B cell (primary cell): Measurements from ENCODE around the gene IL6ST. TPM values are rescaled to one million over a fixed set of nuclear protein-coding genes. Genes with fewer than 3 reads are reported as not detected.

ENCODE experiments used
- ATAC-seq: fragments of 200-7000 bp; cut with Tn5 transposase; one replicate; pipeline ENCODE4 v1.10.0; 2021; ENCODE audit warnings: low read depth, mild to moderate bottlenecking, moderate number of reproducible peaks, moderate library complexity
- CTCF ChIA-PET: fragments of 350-600 bp; sonication (Branson Sonifier 250); formaldehyde crosslinking; loops from one replicate; lab custom pipeline; 2021; ENCODE audit warnings: antibody characterized with exemption, inconsistent platforms; lab: Charles Lee
- POLR2A ChIA-PET: fragments of 350-600 bp; sonication (Branson Sonifier 250); formaldehyde crosslinking; loops from one replicate; lab custom pipeline; 2021; ENCODE audit warnings: antibody characterized with exemption; lab: Charles Lee
- DNase-seq: peaks from one replicate; pipeline ENCODE4 v3.0.0; 2013
- H2AFZ ChIP-seq: 2 replicates; pipeline ENCODE4 v1.6.1; 2012; ENCODE audit warnings: mild to moderate bottlenecking, low read depth, low read length; ENCODE audit not compliant: insufficient read depth, poor library complexity, severe bottlenecking
- H3K27ac ChIP-seq, 2 donors: 1 replicate in 1 of 2; 2 replicates in 1 of 2; pipeline ENCODE4 v1.5.1; 2012 to 2013; ENCODE audit warnings: low read length in 2 of 2, mild to moderate bottlenecking in 2 of 2, moderate library complexity in 1 of 2
- H3K27me3 ChIP-seq, 4 experiments: fragments of 200-600 bp in 1 of 4; sonication (generic) in 1 of 4; replicated peaks in 1 of 4; 1 replicate in 2 of 4; 2 replicates in 2 of 4; pipeline versions ENCODE4 v1.6.1 to v1.7.0; 2013 to 2016; ENCODE audit warnings: low read length in 3 of 4, mild to moderate bottlenecking in 2 of 4, mixed read lengths in 1 of 4, moderate library complexity in 1 of 4; ENCODE audit not compliant: insufficient read depth in 4 of 4, control insufficient read depth in 3 of 4; ENCODE audit errors: control extremely low read depth in 1 of 4
- H3K36me3 ChIP-seq, 2 experiments: replicated peaks in 1 of 2; 1 replicate in 1 of 2; 2 replicates in 1 of 2; pipeline versions ENCODE4 v1.6.1 to v1.7.1; 2013; ENCODE audit warnings: low read length in 1 of 2; ENCODE audit not compliant: insufficient read depth in 2 of 2, control insufficient read depth in 1 of 2; ENCODE audit errors: control extremely low read depth in 1 of 2, extremely low read depth in 1 of 2
- H3K4me1 ChIP-seq, 2 donors: fragments of 200-600 bp in 1 of 2; sonication (generic) in 1 of 2; 1 replicate in 1 of 2; 2 replicates in 1 of 2; pipeline versions ENCODE4 v1.5.1 to v1.6.1; 2013 to 2017; ENCODE audit warnings: low read length in 2 of 2; ENCODE audit not compliant: control insufficient read depth in 2 of 2, insufficient read depth in 2 of 2
- H3K4me2 ChIP-seq: replicated peaks from 2 replicates; pipeline ENCODE3; 2012; ENCODE audit warnings: mild to moderate bottlenecking, low read depth, low read length; ENCODE audit not compliant: poor library complexity, severe bottlenecking
- H3K4me3 ChIP-seq, 5 experiments: fragments of 200-600 bp in 1 of 5; sonication (generic) in 1 of 5; 1 replicate in 3 of 5; 2 replicates in 2 of 5; pipeline versions ENCODE4 v1.5.1 to v1.7.0; 2011 to 2016; ENCODE audit warnings: low read length in 4 of 5, mild to moderate bottlenecking in 4 of 5, low read depth in 2 of 5, control low read depth in 1 of 5, moderate library complexity in 1 of 5; ENCODE audit not compliant: insufficient read depth in 1 of 5; ENCODE audit errors: control extremely low read depth in 1 of 5, extremely low read depth in 1 of 5
- H3K79me2 ChIP-seq: fragments of 200-600 bp; sonication (generic); one replicate; pipeline ENCODE4 v1.6.0; 2016; ENCODE audit warnings: low read length; ENCODE audit not compliant: control insufficient read depth, insufficient read depth
- H3K9ac ChIP-seq: fragments of 200-600 bp; sonication (generic); 2 replicates; pipeline ENCODE4 v1.6.1; 2017; ENCODE audit warnings: mild to moderate bottlenecking, low read length, moderate library complexity
- H3K9me3 ChIP-seq, 3 donors: one replicate each; pipeline versions ENCODE4 v1.6.1 to v1.7.1; 2013; ENCODE audit warnings: low read length in 2 of 3; ENCODE audit not compliant: control insufficient read depth in 2 of 3, insufficient read depth in 1 of 3; ENCODE audit errors: control extremely low read depth in 1 of 3
- H4K20me1 ChIP-seq: 2 replicates; pipeline ENCODE4 v1.6.0; 2012; ENCODE audit warnings: mild to moderate bottlenecking, low read length; ENCODE audit not compliant: insufficient read depth, control insufficient read depth, poor library complexity, severe bottlenecking
- H3K27ac Mint-ChIP-seq: one replicate; pipeline ENCODE4 v1.8.0; 2021; ENCODE audit warnings: mixed read lengths
- H3K27me3 Mint-ChIP-seq: one replicate; pipeline ENCODE4 v1.8.0; 2021; ENCODE audit warnings: mixed read lengths
- H3K4me1 Mint-ChIP-seq: one replicate; pipeline ENCODE4 v1.8.0; 2021; ENCODE audit warnings: mixed read lengths
- H3K4me3 Mint-ChIP-seq: one replicate; pipeline ENCODE4 v1.8.0; 2021; ENCODE audit warnings: mixed read lengths
- H3K9me3 Mint-ChIP-seq: one replicate; pipeline ENCODE4 v1.8.0; 2022; ENCODE audit warnings: mixed read lengths; ENCODE audit not compliant: insufficient read depth
- EZH2 ChIP-seq: IDR thresholded peaks from 2 replicates; pipeline ENCODE4 v1.6.1; 2012; ENCODE audit warnings: borderline replicate concordance, low read depth, mild to moderate bottlenecking, moderate library complexity, low read length; ENCODE audit not compliant: insufficient read depth, poor library complexity, severe bottlenecking
- WGBS: methylation state at CpG from one replicate; pipeline ENCODE4 v1.1.5; 2013; ENCODE audit warnings: missing lambda C conversion rate; ENCODE audit not compliant: insufficient coverage; 5-methylcytosine and 5-hydroxymethylcytosine counted together
- intact Hi-C: fragments of 100-400 bp; cut with micrococcal nuclease; formaldehyde crosslinking; loops from one replicate; pipeline ENCODE4 v1.10.0; 2022
- polyA plus RNA-seq: library from polyadenylated mRNA; depleted of rRNA; stranded (reverse); fragments of >200 nt; gene quantifications from 2 replicates; pipeline ENCODE4 v1.2.3, GENCODE V29; 2012
- total RNA-seq, 2 donors: library from RNA; stranded (reverse); fragments of 120-200 nt in 1 of 2; gene quantifications; 1 replicate in 1 of 2; 2 replicates in 1 of 2; pipeline versions ENCODE4 v1.2.3 to v1.2.4, GENCODE V29; 2013 to 2022
- TF ChIP-seq, protein P1 (sequence below): fragments of 200-600 bp; IDR thresholded peaks from one replicate; pipeline ENCODE4 v1.8.0; 2022; ENCODE audit warnings: antibody characterized with exemption, mild to moderate bottlenecking

The IL6ST gene
- total and polyA plus RNA-seq, 2 donors (not counting 1 experiment from before 2014, with no cell fraction given), result 4.3 to 28.0 TPM

DNA sequence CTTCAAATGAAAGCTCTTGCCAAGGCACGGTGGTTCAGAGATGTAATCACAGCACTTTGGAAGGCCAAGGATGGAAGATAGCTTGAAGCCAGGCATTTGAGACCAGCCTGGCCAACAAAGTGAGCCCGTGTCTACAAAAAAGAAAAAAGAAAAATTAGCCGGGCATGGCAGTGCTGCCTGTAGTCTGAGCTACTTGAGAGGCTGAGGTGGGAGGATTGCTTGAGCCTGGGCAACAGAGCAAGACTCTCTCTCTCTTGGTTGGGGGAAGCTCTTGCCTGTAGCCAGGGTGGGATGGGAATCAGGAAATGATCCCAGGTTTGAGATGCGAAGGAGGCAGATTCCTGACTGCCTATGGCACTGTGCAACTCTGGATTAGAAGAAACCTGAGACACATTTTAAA lies 62.1 kb downstream of the IL6ST start:
- TF ChIP-seq EZH2, result no peak
- ATAC-seq (no peak), DNase-seq (no peak)
- no peaks in the 10 kb centered on the region for H3K4me1 ChIP-seq
- CTCF ChIA-PET, result interaction anchor here (1.1 to 1.2 kb wide), 2 partner anchors 268 to 338 kb away, joined by 3 to 4 read pairs; no protein-coding TSS in a partner anchor
- H3K27ac ChIP-seq, result no peak overlapping the region
- H3K79me2 ChIP-seq, result no peaks in the 10 kb centered on the region
- no peaks in the 10 kb centered on the region for H4K20me1 ChIP-seq
- H3K9me3 ChIP-seq, result no peaks in the 10 kb centered on the region
- POLR2A ChIA-PET, result no interaction called here
- no peak overlapping the region for H3K27ac Mint-ChIP-seq
- H3K4me3 Mint-ChIP-seq, result no peak overlapping the region
- no peak overlapping the region for H2AFZ ChIP-seq
- no peaks in the 10 kb centered on the region for H3K27me3 ChIP-seq
- peaks cover 2% of the 10 kb centered on the region for H3K27me3 Mint-ChIP-seq
- H3K36me3 ChIP-seq, result no peaks in the 10 kb centered on the region
- WGBS, result 97% methylated on average over 2 of the region's 4 CpGs
- no peak overlapping the region for H3K9ac ChIP-seq
- H3K9me3 Mint-ChIP-seq, result no peaks in the 10 kb centered on the region
- no peaks in the 10 kb centered on the region for H3K4me1 Mint-ChIP-seq
- no peak overlapping the region for H3K4me2 ChIP-seq
- intact Hi-C loops, result no loop called here
- H3K4me3 ChIP-seq, result no peak overlapping the region

DNA sequence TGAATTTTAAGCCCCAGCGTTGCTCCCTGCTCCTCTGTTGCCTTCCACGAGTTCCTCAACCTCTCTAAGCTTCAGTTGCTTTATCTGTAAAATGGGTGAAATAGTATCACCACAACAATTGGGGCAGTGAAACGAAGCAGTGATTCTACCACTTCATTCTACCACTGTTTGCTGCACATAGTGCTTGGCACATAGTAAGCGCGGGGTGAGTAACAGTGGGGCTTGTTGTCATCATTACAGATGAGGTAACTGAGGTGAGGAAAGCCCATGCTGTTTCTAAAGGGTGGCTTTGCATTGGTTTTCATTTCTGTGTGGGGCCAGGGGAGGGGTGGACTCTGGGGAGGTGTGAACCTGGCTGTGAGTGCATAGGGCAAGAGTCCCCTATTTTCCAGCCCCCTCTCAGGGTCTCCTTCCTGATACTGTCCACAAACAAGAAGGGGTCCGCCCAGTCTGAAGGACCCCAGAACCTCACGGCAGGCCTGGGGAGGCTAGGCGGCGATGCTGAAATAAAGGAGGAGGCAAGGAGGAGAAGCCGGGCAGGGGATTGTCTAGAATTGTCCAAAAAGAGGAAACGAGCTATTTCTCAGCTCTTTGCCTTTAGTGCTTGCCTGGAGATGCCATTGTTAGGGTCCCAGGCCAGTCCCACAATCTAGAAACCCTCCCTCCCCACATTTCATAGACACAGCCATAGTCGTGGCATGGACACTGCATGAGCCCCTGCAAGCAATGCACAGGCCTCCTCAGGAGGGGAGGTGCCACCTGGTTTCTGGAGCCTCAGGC lies 65.6 kb downstream of the IL6ST start:
- no peaks in the 10 kb centered on the region for H3K9me3 Mint-ChIP-seq
- Histone ChIP-seq H3K36me3 (no peaks in the 10 kb centered on the region), H3K9me3 (no peaks in the 10 kb centered on the region), H3K9ac (no peak overlapping the region), H3K27me3 (peaks cover 0 to under 1% (median 0%) of the 10 kb centered on the region in 4 experiments), H3K4me2 (no peak overlapping the region), H3K4me3 (no peak overlapping the region), H3K4me1 (no peaks in the 10 kb centered on the region), H3K27ac (no peak overlapping the region), H4K20me1 (no peaks in the 10 kb centered on the region), H3K79me2 (no peaks in the 10 kb centered on the region), H2AFZ (no peak overlapping the region)
- no peak overlapping the region for H3K4me3 Mint-ChIP-seq
- ChIA-PET CTCF (no interaction called here), POLR2A (no interaction called here)
- DNase-seq (no peak), ATAC-seq (no peak)
- no peaks in the 10 kb centered on the region for H3K4me1 Mint-ChIP-seq
- H3K27ac Mint-ChIP-seq, result no peak overlapping the region
- H3K27me3 Mint-ChIP-seq, result peaks cover 6% of the 10 kb centered on the region
- TF ChIP-seq, protein P1, sequence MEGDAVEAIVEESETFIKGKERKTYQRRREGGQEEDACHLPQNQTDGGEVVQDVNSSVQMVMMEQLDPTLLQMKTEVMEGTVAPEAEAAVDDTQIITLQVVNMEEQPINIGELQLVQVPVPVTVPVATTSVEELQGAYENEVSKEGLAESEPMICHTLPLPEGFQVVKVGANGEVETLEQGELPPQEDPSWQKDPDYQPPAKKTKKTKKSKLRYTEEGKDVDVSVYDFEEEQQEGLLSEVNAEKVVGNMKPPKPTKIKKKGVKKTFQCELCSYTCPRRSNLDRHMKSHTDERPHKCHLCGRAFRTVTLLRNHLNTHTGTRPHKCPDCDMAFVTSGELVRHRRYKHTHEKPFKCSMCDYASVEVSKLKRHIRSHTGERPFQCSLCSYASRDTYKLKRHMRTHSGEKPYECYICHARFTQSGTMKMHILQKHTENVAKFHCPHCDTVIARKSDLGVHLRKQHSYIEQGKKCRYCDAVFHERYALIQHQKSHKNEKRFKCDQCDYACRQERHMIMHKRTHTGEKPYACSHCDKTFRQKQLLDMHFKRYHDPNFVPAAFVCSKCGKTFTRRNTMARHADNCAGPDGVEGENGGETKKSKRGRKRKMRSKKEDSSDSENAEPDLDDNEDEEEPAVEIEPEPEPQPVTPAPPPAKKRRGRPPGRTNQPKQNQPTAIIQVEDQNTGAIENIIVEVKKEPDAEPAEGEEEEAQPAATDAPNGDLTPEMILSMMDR, result no peak
- no peak for TF ChIP-seq EZH2
- intact Hi-C loops, result no loop called here
- WGBS, result 90% methylated on average over 4 of the region's 12 CpGs
